GM20431 (cell line): ENCODE measurements around the gene LRMDA.

Experiments
- in situ Hi-C: fragments of 300-500 bp; cut with MseI, MboI; formaldehyde crosslinking; loops from one replicate; pipeline ENCODE4 v1.15.0; 2020; ENCODE audit warnings: low sequenced_read_pairs; ENCODE audit not compliant: unreplicated experiment

LRMDA gene

DNA sequence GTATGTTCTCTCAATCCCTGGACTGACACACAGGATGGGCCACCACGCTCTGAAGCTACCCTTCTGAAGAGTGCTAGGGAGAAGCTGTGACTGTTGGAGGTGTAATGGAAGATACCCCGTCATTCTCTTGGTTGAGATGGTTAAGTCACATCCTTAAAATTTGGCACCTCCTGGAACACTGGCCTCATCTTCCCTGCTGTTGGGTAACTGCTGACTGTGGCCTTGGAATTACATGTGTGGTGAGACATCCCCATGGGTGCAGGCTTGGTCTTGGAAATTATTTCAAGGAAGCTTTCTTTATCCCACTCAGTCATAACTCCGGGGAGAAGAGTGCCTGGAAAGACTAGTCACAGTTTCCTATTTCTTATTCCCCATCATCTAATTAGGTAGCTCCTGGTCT, 62.0 kb downstream of the LRMDA start:
- in situ Hi-C loops: no loop called here

DNA sequence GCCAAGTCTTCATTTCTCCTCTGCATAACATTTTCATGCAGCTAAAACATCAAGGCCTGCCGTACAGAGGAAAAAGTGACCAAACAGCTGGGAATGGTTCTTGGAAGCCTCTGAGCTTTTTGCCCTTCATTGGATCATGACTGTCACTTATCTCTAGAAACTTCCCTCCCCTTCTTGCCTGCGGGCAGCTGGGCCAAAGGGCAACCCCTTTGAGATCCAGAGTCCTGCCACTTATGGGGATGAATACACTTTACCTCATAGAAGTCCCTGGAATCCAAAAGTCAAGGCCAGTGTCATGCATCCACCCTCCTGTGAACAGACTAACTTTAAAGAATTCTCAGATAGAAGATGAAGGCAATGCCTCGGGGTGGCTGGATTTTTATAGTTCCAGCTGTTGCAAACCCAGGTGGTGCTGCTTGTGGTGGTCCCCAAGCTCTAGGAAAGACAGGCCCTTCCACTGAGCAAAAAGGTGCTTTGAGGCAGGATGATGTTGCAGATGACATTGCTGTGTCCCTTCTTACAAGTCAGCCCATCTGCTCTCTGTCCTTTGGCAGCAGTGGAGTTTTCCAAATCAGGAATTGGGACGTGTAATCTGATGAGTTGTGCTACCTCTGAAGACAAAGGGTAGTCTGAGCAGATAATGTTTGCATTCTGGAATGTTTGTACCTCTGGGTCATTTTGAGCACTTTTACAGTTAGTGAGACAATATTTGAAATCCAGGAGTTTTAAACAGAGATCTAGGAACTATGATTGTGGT, 64.2 kb downstream of the LRMDA start:
- in situ Hi-C loops: no loop called here

DNA sequence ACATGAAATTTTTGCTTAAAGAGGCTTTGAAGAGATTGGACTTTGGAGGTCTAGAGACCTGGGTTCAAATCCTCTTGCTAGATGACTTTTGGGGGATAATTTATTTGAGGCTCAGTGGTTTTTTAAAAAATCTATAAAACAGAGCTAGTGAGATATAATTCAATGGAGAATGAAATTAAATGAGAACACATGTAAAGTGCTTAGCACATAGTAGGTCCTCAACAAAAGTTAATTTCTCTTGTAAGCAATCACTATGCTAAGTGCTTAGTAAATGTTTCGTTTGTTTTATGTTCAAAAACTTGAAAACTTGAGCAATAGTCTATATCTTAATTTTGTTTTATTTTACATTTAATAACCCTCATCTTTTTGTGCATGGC, 64.8 kb downstream of the LRMDA start:
- in situ Hi-C loops: no loop called here

DNA sequence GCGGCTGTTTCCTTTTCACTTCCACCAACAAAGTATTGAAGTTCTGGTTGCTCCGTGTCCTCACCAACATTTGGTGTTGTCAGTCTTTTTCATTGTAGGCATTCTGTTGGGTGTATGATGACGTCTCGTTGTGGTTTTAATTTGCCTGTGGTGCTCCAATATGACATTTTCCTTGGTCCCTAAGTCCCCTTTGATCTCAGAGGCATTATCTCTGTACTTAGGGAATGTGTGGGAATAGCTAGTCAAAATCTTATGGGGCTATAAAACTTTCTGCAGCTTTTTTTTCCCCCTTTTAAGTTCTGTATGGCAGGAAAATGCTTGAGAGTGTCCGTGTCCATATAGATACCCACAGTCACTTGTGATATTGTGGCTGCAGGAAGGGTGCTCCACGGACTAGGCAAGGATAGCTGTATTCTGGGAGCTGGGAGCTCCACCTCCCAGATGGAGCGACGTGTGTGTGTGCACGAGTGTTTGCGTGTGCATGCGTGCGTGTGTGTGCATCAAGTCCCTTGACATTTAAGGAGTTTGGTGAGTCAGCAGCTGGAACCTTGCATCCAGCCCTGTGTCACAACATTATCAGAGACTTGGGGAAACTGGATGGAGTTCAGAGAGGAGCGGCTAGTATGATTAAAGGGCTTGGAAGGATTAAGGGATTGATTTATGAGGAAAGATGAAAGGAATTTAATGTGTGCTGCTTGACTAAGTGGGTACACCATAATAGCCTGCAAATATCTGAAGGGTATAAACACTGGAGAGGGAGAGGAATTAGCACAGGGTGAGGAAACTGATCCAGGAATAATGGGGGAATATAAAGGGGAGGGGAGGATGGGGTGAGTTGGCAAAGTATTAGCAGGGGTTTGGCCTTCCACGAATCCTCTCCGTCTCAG, 66.8 kb downstream of the LRMDA start:
- in situ Hi-C loops: no loop called here

DNA sequence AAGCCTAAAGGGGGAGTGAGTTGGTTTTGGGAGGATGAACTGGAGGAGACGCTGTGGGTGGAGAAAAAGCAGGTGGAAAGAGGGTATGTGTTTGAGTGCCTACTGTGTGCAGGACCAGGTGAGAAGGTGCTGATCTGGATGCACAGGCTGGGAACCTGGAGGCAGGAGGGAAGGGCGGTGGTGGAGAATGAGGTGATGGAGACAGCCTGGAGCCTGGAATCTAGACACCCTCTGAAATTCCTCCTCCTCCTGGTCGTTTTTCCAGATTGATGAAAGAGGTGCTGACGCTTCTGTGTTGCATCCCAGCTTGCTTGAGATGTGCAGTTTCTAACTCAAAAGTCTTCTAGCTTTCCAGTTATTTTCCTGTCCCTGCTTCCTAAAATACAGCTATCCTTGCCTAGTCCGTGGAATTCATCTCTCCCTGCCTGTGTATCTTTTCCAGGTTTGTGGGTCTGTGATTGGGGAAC, 67.5 kb downstream of the LRMDA start:
- in situ Hi-C loops: no loop called here

DNA sequence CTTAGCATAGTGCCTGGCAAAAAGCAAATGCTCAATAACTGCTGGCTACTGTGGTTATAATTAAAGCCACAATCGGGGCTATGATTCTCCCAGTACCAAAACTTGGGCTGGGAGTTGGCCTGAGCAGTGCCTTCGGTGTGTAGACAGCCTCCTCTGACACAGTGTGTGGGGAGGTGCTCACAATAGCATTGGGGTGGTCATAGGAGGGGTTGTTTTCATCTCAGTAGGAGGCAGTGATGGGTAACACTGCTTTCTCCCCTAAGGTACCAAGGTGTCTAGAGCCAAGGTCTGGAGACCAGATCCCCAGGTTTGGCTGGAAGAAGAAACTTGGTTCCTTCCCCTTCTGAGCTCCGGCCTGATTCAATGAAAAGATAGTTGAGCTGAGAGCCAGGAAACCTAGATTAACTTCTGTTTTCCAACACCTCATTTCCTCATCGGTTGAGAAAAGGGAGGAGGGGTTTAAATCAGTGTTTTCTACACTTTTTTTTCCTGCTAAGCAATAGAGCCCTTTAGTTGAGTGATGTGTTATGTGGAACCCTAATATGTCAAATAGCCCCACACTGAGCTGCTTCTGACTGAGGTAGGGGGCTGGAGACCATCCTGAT, 68.2 kb downstream of the LRMDA start:
- in situ Hi-C loops: no loop called here

DNA sequence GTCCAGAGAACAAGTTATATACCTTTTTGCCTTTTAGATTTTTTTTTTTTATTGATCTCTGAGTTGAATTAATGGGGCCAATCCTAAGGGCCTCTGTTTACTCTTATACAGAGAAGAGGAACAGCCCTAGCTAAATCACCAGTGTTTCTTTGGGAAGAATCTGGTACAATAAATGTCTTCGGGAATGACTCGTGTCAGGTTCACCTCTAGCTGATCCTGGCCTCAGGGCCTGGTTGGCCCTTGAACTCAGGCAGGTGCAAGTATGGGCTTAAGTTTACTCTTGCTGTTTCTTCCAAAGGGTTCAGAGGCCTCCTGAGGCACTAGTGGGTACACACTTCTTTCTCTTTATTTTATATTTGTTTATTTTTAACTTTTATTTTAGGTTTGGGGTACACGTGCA, 71.0 kb downstream of the LRMDA start:
- in situ Hi-C loops: no loop called here

DNA sequence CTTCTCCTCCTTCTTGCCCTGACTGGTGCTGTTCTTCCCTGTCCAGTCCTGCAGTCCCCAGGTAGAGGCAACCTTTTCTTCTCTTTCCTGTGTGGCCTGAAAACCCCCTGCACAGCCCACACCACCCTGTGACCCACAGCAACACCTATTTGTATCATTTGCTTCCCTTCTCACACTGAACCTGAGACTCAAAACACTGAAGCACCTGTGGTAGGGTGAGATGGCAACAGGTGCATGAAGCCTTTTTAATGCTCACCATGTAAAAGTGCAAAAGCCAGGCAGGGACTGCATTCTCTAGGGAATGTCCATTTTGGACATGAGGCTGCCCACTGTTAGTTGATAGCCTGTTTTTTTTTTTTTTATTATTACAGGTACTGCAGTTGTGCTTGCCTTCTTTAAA, 71.4 kb downstream of the LRMDA start:
- in situ Hi-C loops: no loop called here

DNA sequence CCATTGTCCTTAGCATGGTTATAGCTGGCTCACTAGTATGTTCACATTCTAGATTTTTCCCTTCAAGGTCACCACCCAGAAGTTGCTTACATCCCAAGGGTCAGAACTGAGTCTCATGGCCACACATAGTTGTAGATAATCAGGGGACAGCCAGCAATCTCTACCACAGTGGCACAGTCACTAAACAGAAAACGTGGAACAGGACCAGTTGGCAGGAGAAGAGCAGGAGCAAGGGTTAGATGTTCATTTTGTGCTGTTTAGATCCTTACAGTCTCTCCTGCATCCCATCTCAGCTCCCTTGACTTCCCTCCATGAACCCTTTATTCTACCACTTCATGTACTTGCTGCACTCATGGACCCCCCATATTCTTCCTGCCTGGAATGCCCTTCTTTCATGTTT, 73.9 kb downstream of the LRMDA start:
- in situ Hi-C loops: no loop called here

DNA sequence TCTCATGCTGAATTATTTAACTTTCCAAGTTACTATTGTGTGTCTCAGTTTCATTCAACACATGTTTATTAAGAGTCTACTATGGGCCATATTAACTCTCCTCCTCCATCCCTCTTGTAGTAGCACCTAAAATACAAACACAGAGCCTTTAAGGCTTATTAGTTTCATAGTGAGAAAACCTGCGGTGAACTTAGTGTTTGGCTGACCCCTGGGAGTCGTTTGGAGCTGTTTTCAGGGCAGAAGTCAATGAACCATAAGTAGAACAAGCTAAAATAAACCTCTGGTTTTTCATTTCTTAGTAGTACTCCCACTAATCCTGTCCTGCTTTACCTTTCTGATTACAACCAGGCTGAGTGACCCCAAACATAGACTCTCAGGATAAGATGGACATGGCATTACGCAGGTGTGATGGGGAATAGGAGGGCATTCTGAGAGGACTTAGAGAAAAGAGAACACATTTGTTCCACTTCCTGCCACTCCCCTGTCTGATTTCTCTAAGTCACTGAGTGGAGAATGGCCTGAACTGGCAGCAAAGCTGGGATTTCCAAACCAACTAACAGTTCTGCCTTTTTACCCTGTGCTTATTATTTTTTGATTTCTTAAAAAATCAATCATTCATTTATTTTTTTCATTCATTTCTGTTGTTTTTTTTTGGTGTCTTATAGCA, 74.5 kb downstream of the LRMDA start:
- in situ Hi-C loops: no loop called here

DNA sequence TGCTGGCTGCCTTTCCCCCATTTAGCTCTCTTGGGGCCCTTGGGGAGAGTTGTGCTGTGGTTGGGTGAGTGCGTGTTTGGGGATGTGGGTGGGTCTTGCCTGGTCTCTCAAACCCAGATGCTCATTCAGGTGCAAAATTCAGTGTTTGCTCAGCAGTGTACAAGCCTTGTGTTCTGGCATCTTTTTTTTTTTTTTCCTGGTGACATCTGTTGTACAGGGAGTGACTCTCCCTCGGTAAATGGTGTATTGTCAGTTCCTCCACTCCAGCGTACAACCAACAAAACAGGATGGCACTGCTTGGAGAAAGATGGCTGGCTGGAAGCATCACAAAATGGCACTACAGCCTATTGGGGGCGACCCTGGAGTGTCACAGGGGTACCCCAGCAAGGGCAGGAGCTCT, 75.5 kb downstream of the LRMDA start:
- in situ Hi-C loops: no loop called here

DNA sequence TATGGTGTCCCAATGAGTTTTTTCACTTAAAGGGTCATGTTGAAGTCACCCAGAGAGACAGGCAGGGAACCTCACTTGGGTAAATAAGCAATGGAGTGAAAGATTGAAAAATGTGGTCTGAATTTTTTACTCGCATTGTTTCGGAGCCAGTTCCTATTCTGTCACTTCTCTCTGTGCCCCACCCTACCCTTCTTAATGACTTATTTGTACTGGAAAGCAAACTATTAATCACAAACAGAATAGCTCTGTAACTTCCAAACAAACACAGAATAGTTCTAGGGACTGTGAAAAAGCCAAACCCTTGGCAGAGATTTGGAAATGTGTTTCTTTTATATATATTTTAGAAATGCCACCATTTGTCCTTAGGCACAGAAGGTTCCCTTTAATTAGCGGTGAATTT, 76.0 kb downstream of the LRMDA start:
- in situ Hi-C loops: no loop called here

DNA sequence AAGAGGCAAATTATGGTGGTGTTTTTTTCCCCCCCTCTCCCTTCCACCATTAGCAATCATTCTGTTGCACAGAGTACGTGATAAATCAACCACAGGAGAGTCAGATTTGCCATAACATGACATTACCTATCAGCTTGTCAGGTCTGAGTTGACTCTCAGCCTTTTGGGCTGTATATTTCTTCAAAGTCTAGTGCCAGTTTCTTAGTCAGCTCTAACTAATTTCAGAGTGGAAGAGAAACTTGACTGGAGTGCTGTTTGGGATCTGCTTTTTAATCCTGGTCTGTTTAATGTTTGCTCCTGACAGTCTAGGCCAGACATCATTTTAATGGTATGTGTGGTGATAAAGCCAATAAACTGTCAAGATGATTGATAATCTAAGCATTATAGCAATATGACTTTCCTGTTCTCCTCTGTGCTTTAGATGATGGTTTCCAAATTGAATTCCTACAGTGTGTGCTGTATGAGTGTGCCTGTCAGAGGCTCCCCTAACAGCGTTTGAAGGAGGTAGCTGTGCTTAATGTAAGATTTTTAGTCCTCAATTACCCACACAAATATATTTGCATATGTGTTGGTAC, 76.9 kb downstream of the LRMDA start:
- in situ Hi-C loops: no loop called here

DNA sequence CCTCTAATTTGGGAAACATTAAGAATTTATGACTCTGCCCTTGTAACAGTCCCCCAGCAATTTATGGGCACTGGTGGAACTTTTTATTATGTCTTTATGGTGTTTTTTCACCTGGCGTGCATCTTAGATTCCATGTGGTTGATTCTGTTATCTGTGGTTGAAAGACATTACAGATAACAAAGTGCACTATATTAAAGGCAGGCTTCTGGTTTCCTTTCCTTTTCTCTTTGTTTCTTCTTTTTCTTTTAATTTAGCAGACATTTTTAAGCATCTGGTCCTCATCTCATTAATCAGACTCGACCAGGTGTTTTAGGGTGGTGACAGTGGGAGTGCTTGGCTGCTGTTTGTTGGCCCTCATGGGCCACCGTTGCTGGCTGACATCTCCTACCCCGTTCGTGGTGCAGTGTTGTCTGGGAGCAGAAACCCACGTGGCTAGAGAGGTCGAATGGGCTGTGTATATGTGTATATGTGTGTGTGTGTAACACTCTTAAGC, 77.4 kb downstream of the LRMDA start:
- in situ Hi-C loops: no loop called here

DNA sequence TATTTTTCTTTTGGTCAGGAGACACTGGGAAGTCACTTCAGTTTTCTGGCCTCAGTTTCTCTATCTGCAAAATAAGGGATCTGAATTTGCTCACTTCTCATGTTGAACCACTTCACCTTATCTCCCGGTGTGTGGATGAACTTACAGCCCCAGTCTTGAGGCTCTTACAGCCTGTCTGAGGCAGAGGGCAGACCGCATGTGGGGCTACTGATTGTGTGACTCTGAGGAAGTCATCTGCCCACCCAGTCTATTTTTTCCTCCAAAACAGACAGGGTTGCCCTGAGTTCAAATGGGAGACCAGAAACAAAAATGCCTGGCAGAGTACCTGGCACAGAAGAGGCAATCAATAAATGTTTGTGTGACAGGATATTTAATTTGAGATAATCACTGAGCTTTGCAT, 78.3 kb downstream of the LRMDA start:
- in situ Hi-C loops: no loop called here

DNA sequence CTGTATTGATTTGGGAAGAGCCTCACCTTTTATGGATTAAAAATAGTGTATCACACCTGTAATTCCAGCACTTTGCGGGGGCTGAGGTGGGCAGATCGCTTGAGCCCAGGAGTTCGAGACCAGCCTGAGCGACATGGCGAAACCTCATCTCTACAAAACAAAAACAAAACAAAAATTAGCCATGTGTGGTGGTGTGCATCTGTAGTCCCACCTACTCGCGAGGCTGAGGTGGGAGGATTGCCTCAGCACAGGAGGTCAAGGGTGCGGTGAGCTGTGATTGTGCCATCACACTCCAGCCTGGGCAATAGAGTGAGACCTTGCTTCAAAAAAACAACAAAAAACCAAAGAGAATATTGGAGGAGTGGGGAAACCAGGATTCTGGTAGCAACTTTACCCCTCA, 79.6 kb downstream of the LRMDA start:
- in situ Hi-C loops: no loop called here

DNA sequence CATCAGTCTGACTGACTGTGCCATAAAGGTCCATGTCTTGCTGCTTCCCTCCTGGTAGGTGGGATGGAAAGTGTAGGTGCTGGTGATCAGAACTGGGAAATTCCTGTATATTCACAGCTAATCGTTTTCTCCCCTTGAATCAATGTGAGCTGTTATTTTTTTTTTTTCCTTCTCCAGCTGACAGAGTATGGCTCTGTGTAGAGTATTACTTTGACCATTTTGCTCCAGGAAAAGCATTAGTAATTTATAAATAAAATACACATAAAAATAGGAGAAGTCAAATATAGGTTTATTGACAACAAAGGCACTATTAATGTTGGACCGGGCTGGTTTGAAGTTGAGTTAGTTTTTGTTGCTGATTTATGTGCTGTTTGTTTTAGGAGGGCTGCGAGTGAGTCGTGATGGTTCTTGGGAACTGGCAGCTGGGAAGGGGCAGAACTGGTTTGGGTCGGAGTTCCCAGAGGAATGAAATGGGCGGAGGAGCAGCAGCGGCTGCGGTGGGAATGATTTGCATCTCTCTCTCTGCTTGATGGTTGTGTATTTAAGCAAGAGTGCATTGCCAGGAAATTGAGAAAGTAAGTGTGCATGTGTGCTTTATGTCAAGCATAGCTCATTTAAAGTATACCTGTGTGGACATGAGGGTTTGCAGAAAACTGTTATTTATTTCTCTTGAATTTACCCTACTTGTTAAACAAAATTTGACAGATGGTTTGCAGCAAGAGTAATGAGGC, 80.9 kb downstream of the LRMDA start:
- in situ Hi-C loops: no loop called here

DNA sequence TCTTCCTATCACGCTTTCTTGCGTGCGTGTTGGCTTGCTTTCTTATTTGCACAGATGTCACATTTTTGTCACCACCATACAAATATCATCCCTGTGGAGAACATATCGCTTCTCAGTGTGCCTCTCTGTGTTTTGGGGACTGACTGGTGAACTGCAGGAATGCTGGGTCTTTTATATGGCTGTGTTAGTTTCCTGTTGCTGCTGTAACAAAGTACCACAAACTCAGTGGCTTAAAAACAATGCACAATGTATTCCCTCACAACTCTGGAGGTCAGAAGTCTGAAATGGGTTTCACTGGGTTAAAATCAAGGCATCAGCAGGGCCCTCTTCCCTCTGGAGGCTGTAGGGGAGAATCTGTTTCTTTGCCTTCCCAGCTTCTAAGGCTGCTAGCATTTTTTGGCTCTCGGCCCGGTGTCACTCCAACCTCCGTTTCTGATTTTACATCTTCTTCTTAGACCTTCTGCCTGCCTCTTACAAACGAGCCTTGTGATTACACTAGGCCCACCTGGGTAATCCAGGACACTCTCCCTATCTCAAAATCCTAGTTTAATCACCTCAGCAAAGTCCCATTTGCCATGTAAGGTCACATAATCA, 82.0 kb downstream of the LRMDA start:
- in situ Hi-C loops: no loop called here

DNA sequence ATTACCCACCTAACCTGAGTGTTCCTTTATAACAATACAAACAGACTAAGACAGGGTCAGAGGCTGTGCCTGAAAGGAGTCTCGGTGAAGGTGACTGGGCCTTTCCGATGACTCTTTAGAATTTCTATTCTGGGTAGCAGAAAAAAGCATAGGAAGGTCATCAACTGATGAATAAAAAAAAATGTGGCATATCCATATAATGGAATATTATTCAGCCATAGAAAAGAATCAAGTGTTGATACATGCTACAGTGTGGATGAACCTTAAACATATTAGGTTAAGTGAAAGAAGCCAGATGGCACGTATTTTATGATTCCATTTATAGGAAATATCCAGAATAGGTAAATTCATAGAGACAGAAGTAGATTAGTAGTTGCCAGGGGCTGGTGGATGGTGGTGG, 83.4 kb downstream of the LRMDA start:
- in situ Hi-C loops: no loop called here
